Liver (tissue), 9 donors: ENCODE results near the gene SKAP2. TPM values are rescaled to one million over a fixed set of nuclear protein-coding genes. Genes with fewer than 3 reads are reported as not detected.

Experiments used
- DNase-seq: peaks from one replicate; pipeline ENCODE4 v3.0.0-alpha.2; 2017; ENCODE audit warnings: low spot score
- H3K27ac ChIP-seq, 2 donors: one replicate each; pipeline ENCODE4 v1.7.0; 2013; ENCODE audit warnings: inconsistent platforms in 2 of 2, low read length in 2 of 2, control low read depth in 1 of 2, low read depth in 1 of 2, mild to moderate bottlenecking in 1 of 2
- H3K27me3 ChIP-seq, 4 donors: one replicate each; pipeline versions ENCODE4 v1.6.1 to v1.7.0; 2013; ENCODE audit warnings: low read length in 3 of 4, inconsistent platforms in 1 of 4, mild to moderate bottlenecking in 1 of 4, moderate library complexity in 1 of 4; ENCODE audit not compliant: control insufficient read depth in 4 of 4, insufficient read depth in 4 of 4
- H3K36me3 ChIP-seq, 4 donors: one replicate each; pipeline versions ENCODE4 v1.6.1 to v1.7.0; 2013; ENCODE audit warnings: low read length in 3 of 4, mild to moderate bottlenecking in 3 of 4, low read depth in 1 of 4, moderate library complexity in 1 of 4; ENCODE audit not compliant: control insufficient read depth in 4 of 4, insufficient read depth in 3 of 4
- H3K4me1 ChIP-seq, 4 donors: one replicate each; pipeline versions ENCODE4 v1.6.1 to v1.7.0; 2013; ENCODE audit warnings: low read length in 3 of 4, mild to moderate bottlenecking in 3 of 4, moderate library complexity in 1 of 4; ENCODE audit not compliant: control insufficient read depth in 4 of 4, insufficient read depth in 4 of 4
- H3K4me3 ChIP-seq, 3 donors: one replicate each; pipeline versions ENCODE4 v1.6.1 to v1.7.0; 2013; ENCODE audit warnings: low read length in 3 of 3, control low read depth in 1 of 3, low read depth in 1 of 3, mild to moderate bottlenecking in 1 of 3
- H3K9ac ChIP-seq, 2 donors: one replicate each; pipeline ENCODE4 v1.7.0; 2013; ENCODE audit warnings: low read length in 2 of 2, mild to moderate bottlenecking in 2 of 2, moderate library complexity in 2 of 2, control low read depth in 1 of 2, low read depth in 1 of 2
- H3K9me3 ChIP-seq, 4 donors: one replicate each; pipeline versions ENCODE4 v1.6.1 to v1.7.0; 2013; ENCODE audit warnings: low read length in 3 of 4; ENCODE audit not compliant: control insufficient read depth in 4 of 4
- CTCF ChIP-seq: fragments of 150-350 bp; IDR thresholded peaks from 2 replicates; pipeline ENCODE4 v1.5.1; 2017; ENCODE audit warnings: improper control_type of control experiment, low read depth, low read length; ENCODE audit not compliant: missing input control
- EGR1 ChIP-seq, 2 donors: IDR thresholded peaks; 2 replicates each; pipeline ENCODE4 v1.6.1; 2016 to 2018; ENCODE audit warnings: antibody characterized with exemption in 2 of 2, low read depth in 2 of 2
- FOXA2 ChIP-seq: IDR thresholded peaks from 2 replicates; pipeline ENCODE4 v1.6.1; 2016; ENCODE audit warnings: antibody characterized with exemption
- GABPA ChIP-seq, 2 donors: IDR thresholded peaks in 1 of 2; conservative IDR thresholded peaks in 1 of 2; 2 replicates each; pipeline ENCODE4 v1.6.1; 2016; ENCODE audit warnings: antibody characterized with exemption in 2 of 2, mild to moderate bottlenecking in 1 of 2, moderate library complexity in 1 of 2
- HNF4A ChIP-seq, 2 donors: conservative IDR thresholded peaks; 2 replicates each; pipeline ENCODE4 v1.6.1; 2016; ENCODE audit warnings: antibody characterized with exemption in 2 of 2, mild to moderate bottlenecking in 2 of 2
- HNF4G ChIP-seq: IDR thresholded peaks from 2 replicates; pipeline ENCODE4 v1.6.1; 2016; ENCODE audit warnings: antibody characterized with exemption
- NR2F2 ChIP-seq: IDR thresholded peaks from 2 replicates; pipeline ENCODE4 v1.6.1; 2016; ENCODE audit warnings: antibody characterized with exemption
- RAD21 ChIP-seq, 2 donors: IDR thresholded peaks; 2 replicates each; pipeline ENCODE4 v1.6.1; 2016; ENCODE audit warnings: antibody characterized with exemption in 2 of 2, mild to moderate bottlenecking in 2 of 2
- REST ChIP-seq: IDR thresholded peaks from 2 replicates; pipeline ENCODE4 v1.6.1; 2016; ENCODE audit warnings: antibody characterized with exemption, mild to moderate bottlenecking
- SP1 ChIP-seq: IDR thresholded peaks from 2 replicates; pipeline ENCODE4 v1.6.1; 2018; ENCODE audit warnings: antibody characterized with exemption, mild to moderate bottlenecking
- TAF1 ChIP-seq: conservative IDR thresholded peaks from 2 replicates; pipeline ENCODE4 v1.6.1; 2016; ENCODE audit warnings: antibody characterized with exemption, mild to moderate bottlenecking
- YY1 ChIP-seq: IDR thresholded peaks from 2 replicates; pipeline ENCODE4 v1.6.1; 2016; ENCODE audit warnings: antibody characterized with exemption, mild to moderate bottlenecking
- ZBTB33 ChIP-seq: IDR thresholded peaks from 2 replicates; pipeline ENCODE4 v1.6.1; 2016; ENCODE audit warnings: antibody characterized with exemption
- WGBS: extraction: QIAGEN DNeasy Blood & Tissue Kit; methylation state at CpG from one replicate; pipeline ENCODE4 v1.1.7; 2013; 5-methylcytosine and 5-hydroxymethylcytosine counted together
- polyA plus RNA-seq, 2 donors: library from polyadenylated mRNA; stranded (reverse) in 1 of 2; unstranded in 1 of 2; fragments of 200-250 nt in 1 of 2; fragments of >200 nt in 1 of 2; fragmentation: Nextera tagmentation in 1 of 2; extraction: Ambion mirVana in 1 of 2; gene quantifications; one replicate each; pipeline versions ENCODE4 v1.2.1 to v1.2.3, GENCODE V29; 2013 to 2015
- total RNA-seq, 2 donors: library from RNA; depleted of rRNA; stranded (reverse); fragments of >200 nt; gene quantifications; one replicate each; pipeline ENCODE4 v1.2.3, GENCODE V29; 2014
- donor health status: healthy.
- donor health status: healthy.
- donor health status: healthy.
- donor health status: healthy.
- donor health status: healthy.

SKAP2 gene
- total and polyA plus RNA-seq, 4 donors, result 3.4 to 9.2 (median 5.1) TPM

GRCh38 chr7:26655781-26656180, 208.6 kb downstream of the SKAP2 start:
- Histone ChIP-seq H3K27me3 (no peaks in the 10 kb centered on the region), H3K4me1 (no peaks in the 10 kb centered on the region), H3K9ac (no peak overlapping the region), H3K36me3 (no peaks in the 10 kb centered on the region), H3K4me3 (no peak overlapping the region), H3K9me3 (no peaks in the 10 kb centered on the region), H3K27ac (no peak overlapping the region)
- 90% methylated on average over 2 of the region's 2 CpGs for WGBS
- TF ChIP-seq HNF4G, result no peak
- no peak for TF ChIP-seq HNF4A (conservative IDR thresholded peaks at IDR 0.05)
- no peak for TF ChIP-seq TAF1
- TF ChIP-seq YY1, result no peak
- TF ChIP-seq RAD21 (IDR thresholded peaks at IDR 0.05), result no peak
- no peak for TF ChIP-seq EGR1 (IDR thresholded peaks at IDR 0.05; ENCODE audit: low read depth in 2 of 2)
- no peak for TF ChIP-seq FOXA2
- no peak for DNase-seq

- H3K9ac ChIP-seq, result no peak overlapping the region
- TF ChIP-seq FOXA2 (no peak), TAF1 (no peak), SP1 (no peak), RAD21 (IDR thresholded peaks at IDR 0.05) (no peak), ZBTB33 (no peak), HNF4A (conservative IDR thresholded peaks at IDR 0.05) (no peak), REST (no peak), GABPA (IDR thresholded peaks at IDR 0.05 in 1 of 2, conservative IDR thresholded peaks at IDR 0.05 in 1 of 2) (no peak), NR2F2 (no peak), HNF4G (no peak), CTCF (no peak)
- no peak for DNase-seq
- no peak overlapping the region for H3K27ac ChIP-seq
- WGBS, result 65% methylated on average over 8 of the region's 8 CpGs
- H3K4me1 ChIP-seq, result no peaks in the 10 kb centered on the region
- no peak overlapping the region for H3K4me3 ChIP-seq
- H3K9me3 ChIP-seq, result no peaks in the 10 kb centered on the region
- H3K36me3 ChIP-seq, result no peaks in the 10 kb centered on the region
- H3K27me3 ChIP-seq, result no peaks in the 10 kb centered on the region
Observed at GRCh38 chr7:26653430-26654399, 210.7 kb downstream of the SKAP2 start.
